Activated CD8-positive, alpha-beta T cell treated with anti-CD3 and anti-CD28 coated beads, Interleukin-2, amount 10 ng/mL, durations not matched to agents 7 days and 5 days (primary cell): Measurements from ENCODE around the gene PHLDB1. TPM values are rescaled to one million over a fixed set of nuclear protein-coding genes. Genes with fewer than 3 reads are reported as not detected.
A peak's percentile ranks its signal among the peaks of the same experiment; 100 is the strongest.
"Not testable (repeated sequence)": the region's sequence is repeated elsewhere in the genome, so short reads cannot be mapped to it uniquely, and the experiment has no call there.

Source experiments
- ATAC-seq: fragments of 150-1000 bp; cut with Tn5 transposase; one replicate; pipeline ENCODE4 v1.10.0; 2021; ENCODE audit warnings: moderate library complexity
- CTCF ChIA-PET: fragments of 350-600 bp; sonication (Branson Sonifier 250); formaldehyde crosslinking; loops from one replicate; lab custom pipeline; 2021; ENCODE audit warnings: antibody characterized with exemption; lab: Charles Lee
- POLR2A ChIA-PET: fragments of 350-600 bp; sonication (Branson Sonifier 250); formaldehyde crosslinking; loops from one replicate; lab custom pipeline; 2021; ENCODE audit warnings: antibody characterized with exemption; lab: Charles Lee
- DNase-seq: peaks from one replicate; pipeline ENCODE4 v3.0.0-alpha.2; 2020
- H3K27ac Mint-ChIP-seq: one replicate; pipeline ENCODE4 v1.8.0; 2021; ENCODE audit warnings: mild to moderate bottlenecking, mixed read lengths
- H3K27me3 Mint-ChIP-seq: one replicate; pipeline ENCODE4 v1.8.0; 2021; ENCODE audit warnings: low read depth, mixed read lengths
- H3K36me3 Mint-ChIP-seq: one replicate; pipeline ENCODE4 v1.8.0; 2021; ENCODE audit warnings: low read depth, mixed read lengths
- H3K4me1 Mint-ChIP-seq: one replicate; pipeline ENCODE4 v1.8.0; 2021; ENCODE audit warnings: low read depth, mixed read lengths
- H3K4me3 Mint-ChIP-seq: one replicate; pipeline ENCODE4 v1.8.0; 2021; ENCODE audit warnings: mild to moderate bottlenecking, mixed read lengths
- H3K9me3 Mint-ChIP-seq: one replicate; pipeline ENCODE4 v1.8.0; 2022; ENCODE audit warnings: mixed read lengths; ENCODE audit not compliant: insufficient read depth
- total RNA-seq, 2 experiments: library from RNA; stranded (reverse); gene quantifications; one replicate each; pipeline ENCODE4 v1.2.3, GENCODE V29; 2021

The PHLDB1 gene
- total RNA-seq, 2 experiments from 2014 or later = 0.63 to 0.76 TPM

DNA sequence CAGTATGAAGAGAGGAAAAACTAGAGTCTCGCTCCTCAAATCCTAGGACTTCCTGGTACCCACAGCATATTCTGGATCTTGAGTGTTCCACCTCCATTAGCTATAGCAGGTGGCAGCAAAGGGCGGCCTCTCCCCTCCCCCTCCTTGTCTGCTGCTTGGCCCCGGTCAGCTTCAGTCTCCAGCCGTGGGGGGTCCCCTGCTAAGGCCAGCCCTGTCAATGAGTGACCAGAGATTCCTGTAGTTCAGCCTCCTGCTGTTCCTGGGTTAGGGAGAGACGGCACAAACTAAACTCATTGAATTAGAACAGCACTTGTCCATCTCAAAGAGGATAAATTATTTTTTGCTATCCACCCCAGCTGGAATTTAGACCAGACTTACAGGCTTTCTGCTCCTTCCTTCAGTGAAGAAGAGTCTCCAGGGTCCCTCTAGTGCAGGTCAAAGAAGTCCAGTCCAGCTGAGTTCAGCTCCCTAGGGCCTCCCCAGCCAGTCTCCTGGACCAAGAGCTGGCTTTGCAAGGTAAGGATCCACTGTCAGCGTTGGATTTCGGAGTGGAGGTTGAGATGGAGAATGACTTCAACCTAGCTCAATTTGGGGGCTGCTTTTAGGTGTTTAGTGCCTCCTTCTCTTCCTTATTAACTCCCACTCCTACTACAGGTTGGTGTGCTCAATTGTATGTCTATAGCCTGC lies 1.1 kb upstream of the PHLDB1 start:
- peaks cover 23% of the 10 kb centered on the region for H3K27me3 Mint-ChIP-seq
- H3K4me1 Mint-ChIP-seq = peaks cover 25% of the 10 kb centered on the region
- no peak overlapping the region for H3K27ac Mint-ChIP-seq
- peaks cover 15% of the 10 kb centered on the region for H3K36me3 Mint-ChIP-seq
- DNase-seq (no peak), ATAC-seq (no peak)
- H3K4me3 Mint-ChIP-seq = no peak overlapping the region
- no peaks in the 10 kb centered on the region for H3K9me3 Mint-ChIP-seq
- ChIA-PET POLR2A (interaction anchor here (0.9 to 1.0 kb wide), 2 partner anchors 14 to 391 kb away, joined by 3 read pairs; partner anchors contain the start of gene CENATAC), CTCF (interaction anchor here (1.7 to 12.2 kb wide), 2 partner anchors 11 to 84 kb away, joined by 6 to 168 read pairs; no protein-coding TSS in a partner anchor)

- H3K27ac Mint-ChIP-seq = no peak overlapping the region
- DNase-seq (no peak), ATAC-seq (no peak)
- peaks cover 26% of the 10 kb centered on the region for H3K4me1 Mint-ChIP-seq
- H3K9me3 Mint-ChIP-seq = no peaks in the 10 kb centered on the region
- peaks cover 23% of the 10 kb centered on the region for H3K27me3 Mint-ChIP-seq
- peak overlapping the region; percentile 16 for H3K4me3 Mint-ChIP-seq
- POLR2A ChIA-PET = no interaction called here
- peaks cover 10% of the 10 kb centered on the region for H3K36me3 Mint-ChIP-seq
- CTCF ChIA-PET = interaction anchor here (1.7 to 12.2 kb wide), 3 partner anchors 12 to 83 kb away, joined by 6 to 168 read pairs (median 10); no protein-coding TSS in a partner anchor
Measured at GRCh38 chr11:118606844-118607228, 579 bp upstream of the PHLDB1 start.

GRCh38 chr11:118608360-118609227 lies 1.2 kb downstream of the PHLDB1 start:
- peaks cover 26% of the 10 kb centered on the region for H3K4me1 Mint-ChIP-seq
- ATAC-seq (peak; percentile 60), DNase-seq (peak; percentile 72)
- peaks cover 23% of the 10 kb centered on the region for H3K27me3 Mint-ChIP-seq
- ChIA-PET CTCF (interaction anchor here (0.6 to 12.2 kb wide), 11 partner anchors 8 to 184 kb away, joined by 3 to 168 read pairs (median 4); partner anchors contain the start of gene ARCN1), POLR2A (interaction anchor here (0.6 kb wide), 1 partner anchor 408 kb away, joined by 4 read pairs; no protein-coding TSS in a partner anchor)
- H3K4me3 Mint-ChIP-seq = peak overlapping the region; percentile 67
- H3K9me3 Mint-ChIP-seq = no peaks in the 10 kb centered on the region
- no peaks in the 10 kb centered on the region for H3K36me3 Mint-ChIP-seq
- peak overlapping the region; percentile 48 for H3K27ac Mint-ChIP-seq

- POLR2A ChIA-PET = interaction anchor here (0.6 to 1.0 kb wide), 2 partner anchors 37 to 407 kb away, joined by 3 to 4 read pairs; partner anchors contain the start of gene ARCN1
- Mint-ChIP-seq H3K4me3 (peak overlapping the region; percentile 67), H3K36me3 (no peaks in the 10 kb centered on the region), H3K4me1 (peaks cover 26% of the 10 kb centered on the region), H3K27me3 (peaks cover 23% of the 10 kb centered on the region), H3K27ac (peak overlapping the region; percentile 53), H3K9me3 (no peaks in the 10 kb centered on the region)
- CTCF ChIA-PET = interaction anchor here (0.7 to 12.2 kb wide), 10 partner anchors 9 to 183 kb away, joined by 3 to 168 read pairs (median 4); partner anchors contain the start of gene ARCN1
- DNase-seq (peak; percentile 36), ATAC-seq (peak; percentile 17)
Measured at GRCh38 chr11:118609380-118610224, 2.2 kb downstream of the PHLDB1 start.

GRCh38 chr11:118610225-118610772 lies 2.9 kb downstream of the PHLDB1 start:
- Mint-ChIP-seq H3K9me3 (no peaks in the 10 kb centered on the region), H3K4me1 (peaks cover 26% of the 10 kb centered on the region), H3K27me3 (peaks cover 23% of the 10 kb centered on the region), H3K36me3 (no peaks in the 10 kb centered on the region), H3K4me3 (peak overlapping the region; percentile 47), H3K27ac (no peak overlapping the region)
- ATAC-seq (no peak), DNase-seq (no peak)
- ChIA-PET POLR2A (interaction anchor here (1.0 to 1.5 kb wide), 2 partner anchors 38 to 387 kb away, joined by 3 to 5 read pairs; partner anchors contain the start of genes ARCN1 and CENATAC), CTCF (interaction anchor here (0.7 to 12.2 kb wide), 5 partner anchors 15 to 158 kb away, joined by 3 to 168 read pairs (median 3); no protein-coding TSS in a partner anchor)

- POLR2A ChIA-PET = interaction anchor here (0.7 to 1.5 kb wide), 2 partner anchors 10 to 387 kb away, joined by 3 to 5 read pairs; partner anchors contain the start of gene CENATAC
- peak; percentile 71 for ATAC-seq
- CTCF ChIA-PET = interaction anchor here (0.8 to 12.2 kb wide), 6 partner anchors 8 to 159 kb away, joined by 3 to 168 read pairs (median 4); no protein-coding TSS in a partner anchor
- H3K27ac Mint-ChIP-seq = no peak overlapping the region
- peaks cover 26% of the 10 kb centered on the region for H3K4me1 Mint-ChIP-seq
- no peaks in the 10 kb centered on the region for H3K9me3 Mint-ChIP-seq
- peaks cover 23% of the 10 kb centered on the region for H3K27me3 Mint-ChIP-seq
- H3K36me3 Mint-ChIP-seq = no peaks in the 10 kb centered on the region
- peak overlapping the region; percentile 55 for H3K4me3 Mint-ChIP-seq
- DNase-seq = peak; percentile 85
Measured at GRCh38 chr11:118610773-118611432, 3.5 kb downstream of the PHLDB1 start.

DNA sequence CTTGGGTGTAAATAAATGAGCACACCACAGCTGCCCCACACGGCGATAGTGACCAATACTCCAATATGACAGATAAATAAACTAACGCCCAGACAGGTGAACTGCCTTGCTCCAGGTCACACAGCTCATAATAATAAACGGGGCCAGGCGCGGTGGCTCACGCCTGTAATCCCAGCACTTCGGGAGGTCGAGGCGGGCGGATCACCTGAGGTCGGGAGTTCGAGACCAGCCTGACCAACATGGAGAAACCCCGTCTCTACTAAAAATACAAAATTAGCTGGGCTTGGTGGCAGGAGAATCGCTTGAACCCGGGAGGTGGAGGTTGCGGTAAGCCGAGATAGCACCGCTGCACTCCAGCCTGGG lies 4.0 kb downstream of the PHLDB1 start:
- POLR2A ChIA-PET = interaction anchor here (0.7 to 1.5 kb wide), 2 partner anchors 11 to 386 kb away, joined by 3 to 5 read pairs; partner anchors contain the start of gene CENATAC
- H3K36me3 Mint-ChIP-seq, ATAC-seq, H3K27ac Mint-ChIP-seq, DNase-seq, H3K9me3 Mint-ChIP-seq: not testable (repeated sequence)
- Mint-ChIP-seq H3K4me1 (peaks cover 26% of the 10 kb centered on the region), H3K4me3 (peak overlapping the region; percentile 55), H3K27me3 (peaks cover 23% of the 10 kb centered on the region)
- CTCF ChIA-PET = interaction anchor here (1.0 to 12.2 kb wide), 7 partner anchors 9 to 440 kb away, joined by 3 to 168 read pairs (median 4); no protein-coding TSS in a partner anchor

DNA sequence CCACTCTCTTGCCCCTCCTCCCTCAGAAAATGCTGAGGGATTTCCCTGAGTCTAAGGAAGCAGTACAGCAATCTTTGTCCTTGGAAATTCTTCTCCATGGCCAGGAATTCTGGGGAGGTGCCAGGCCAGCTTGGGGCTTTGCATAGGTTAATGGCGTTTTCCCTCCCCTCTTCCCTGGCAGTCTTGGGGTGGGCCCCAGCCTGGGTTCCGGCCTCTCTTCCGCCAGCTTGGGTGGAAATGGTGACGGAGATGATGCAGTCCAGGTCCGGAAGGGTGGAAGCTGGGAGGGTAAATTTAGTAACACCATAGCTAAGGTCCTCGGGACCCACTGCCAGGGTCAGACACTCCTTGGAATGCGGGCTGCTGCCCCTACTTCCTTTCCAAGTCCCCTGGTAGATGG lies 5.0 kb downstream of the PHLDB1 start:
- POLR2A ChIA-PET = no interaction called here
- Mint-ChIP-seq H3K27ac (no peak overlapping the region), H3K9me3 (no peaks in the 10 kb centered on the region), H3K27me3 (peaks cover 17% of the 10 kb centered on the region), H3K4me3 (no peak overlapping the region), H3K36me3 (no peaks in the 10 kb centered on the region), H3K4me1 (peaks cover 23% of the 10 kb centered on the region)
- DNase-seq (no peak), ATAC-seq (no peak)
- CTCF ChIA-PET = interaction anchor here (0.7 to 12.2 kb wide), 5 partner anchors 9 to 441 kb away, joined by 3 to 168 read pairs (median 4); no protein-coding TSS in a partner anchor

GRCh38 chr11:118614511-118614910 lies 7.1 kb downstream of the PHLDB1 start:
- peaks cover 12% of the 10 kb centered on the region for H3K4me1 Mint-ChIP-seq
- DNase-seq = no peak
- ChIA-PET POLR2A (no interaction called here), CTCF (interaction anchor here (0.9 to 12.2 kb wide), 3 partner anchors 12 to 26 kb away, joined by 3 to 168 read pairs (median 24); no protein-coding TSS in a partner anchor)
- H3K27me3 Mint-ChIP-seq = peaks cover 7% of the 10 kb centered on the region
- no peak overlapping the region for H3K4me3 Mint-ChIP-seq
- no peak for ATAC-seq
- no peaks in the 10 kb centered on the region for H3K9me3 Mint-ChIP-seq
- H3K36me3 Mint-ChIP-seq = no peaks in the 10 kb centered on the region
- H3K27ac Mint-ChIP-seq = no peak overlapping the region
